HG03066 (cell line): ENCODE data around the gene FAM135A.
"Not testable (repeated sequence)": the region's sequence is repeated elsewhere in the genome, so short reads cannot be mapped to it uniquely, and the experiment has no call there.

Source experiments
- ATAC-seq: cut with Tn5 transposase; IDR thresholded peaks from one replicate; pipeline ENCODE4 v1.9.1; 2021; ENCODE audit warnings: low read depth; ENCODE audit not compliant: unreplicated experiment

Gene FAM135A

DNA sequence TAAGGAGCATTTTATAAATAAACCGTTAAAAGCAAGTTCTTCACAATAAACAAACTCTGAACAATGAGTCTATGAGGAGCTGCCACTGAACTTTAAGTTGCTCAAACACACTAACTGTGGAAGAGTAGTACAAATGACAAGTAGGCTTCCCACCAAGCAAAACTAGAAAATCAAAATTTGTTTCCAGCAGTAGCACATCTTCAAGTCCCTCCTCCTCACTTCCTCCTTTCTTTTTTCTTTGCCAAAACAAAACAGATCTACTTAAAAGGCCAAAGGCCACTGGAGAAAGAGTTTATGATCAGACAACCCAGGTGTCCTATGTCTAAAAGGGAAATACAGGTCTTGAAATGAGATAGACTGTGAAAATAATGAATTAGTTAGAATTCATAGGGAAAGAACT, 17.1 kb upstream of the FAM135A start:
- ATAC-seq = no peak

- ATAC-seq = no peak
These were observed 16.2 kb upstream of the FAM135A start for GRCh38 chr6:70396796-70397729.

GRCh38 chr6:70398783-70399728, 14.3 kb upstream of the FAM135A start:
- no peak for ATAC-seq

DNA sequence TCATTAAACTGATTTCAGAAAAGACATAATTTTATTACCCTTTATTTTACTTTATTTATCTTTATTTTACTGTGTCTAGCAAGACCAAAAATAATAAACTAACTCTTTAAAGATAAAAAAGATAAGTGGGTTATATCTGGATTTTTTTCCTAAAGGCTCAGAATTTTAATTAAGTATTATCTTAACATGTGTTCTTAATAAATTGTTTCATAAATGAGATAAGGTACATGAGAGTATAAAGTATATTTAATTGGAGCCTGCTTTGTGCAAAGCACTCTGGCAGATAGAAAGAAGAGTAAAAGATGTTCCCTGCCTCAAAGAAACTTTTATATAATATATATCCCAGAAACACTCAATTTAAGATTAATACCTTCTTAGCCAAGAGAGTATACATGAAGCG, 8.7 kb upstream of the FAM135A start:
- ATAC-seq = no peak

- ATAC-seq = no peak
These were observed 4.1 kb upstream of the FAM135A start for GRCh38 chr6:70409216-70409615.

DNA sequence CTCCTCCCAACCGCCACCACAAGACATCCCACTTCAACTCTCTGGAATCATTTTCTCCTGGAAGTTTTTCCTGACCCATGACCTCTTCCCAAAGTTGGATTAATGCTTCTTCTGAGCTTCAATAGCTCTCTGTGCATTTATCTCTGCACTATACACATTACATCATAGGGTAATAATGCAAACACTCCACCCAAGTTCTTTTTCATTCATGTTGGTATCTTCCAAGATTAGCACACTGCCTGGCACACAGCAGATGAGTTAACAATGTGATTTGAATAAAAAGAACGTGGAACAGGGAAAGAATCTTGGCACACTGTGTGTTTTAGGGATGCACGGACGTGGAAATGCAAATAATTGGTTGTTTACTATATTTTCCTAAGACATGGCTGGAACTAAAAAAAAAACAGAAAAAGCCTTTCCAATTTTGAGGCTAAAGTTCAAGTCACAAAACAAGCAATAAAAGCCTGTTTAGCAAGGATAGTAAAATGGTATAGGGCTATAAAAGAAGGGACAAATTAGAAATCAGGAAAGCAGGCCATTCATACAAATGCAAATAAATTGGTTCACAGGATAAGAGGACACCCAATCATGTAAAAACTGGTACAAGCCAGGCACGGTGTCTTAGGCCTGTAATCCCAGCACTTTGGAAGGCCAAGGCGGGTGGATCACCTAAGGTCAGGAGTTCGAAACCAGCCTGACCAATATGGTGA, 1.6 kb upstream of the FAM135A start:
- no peak for ATAC-seq

DNA sequence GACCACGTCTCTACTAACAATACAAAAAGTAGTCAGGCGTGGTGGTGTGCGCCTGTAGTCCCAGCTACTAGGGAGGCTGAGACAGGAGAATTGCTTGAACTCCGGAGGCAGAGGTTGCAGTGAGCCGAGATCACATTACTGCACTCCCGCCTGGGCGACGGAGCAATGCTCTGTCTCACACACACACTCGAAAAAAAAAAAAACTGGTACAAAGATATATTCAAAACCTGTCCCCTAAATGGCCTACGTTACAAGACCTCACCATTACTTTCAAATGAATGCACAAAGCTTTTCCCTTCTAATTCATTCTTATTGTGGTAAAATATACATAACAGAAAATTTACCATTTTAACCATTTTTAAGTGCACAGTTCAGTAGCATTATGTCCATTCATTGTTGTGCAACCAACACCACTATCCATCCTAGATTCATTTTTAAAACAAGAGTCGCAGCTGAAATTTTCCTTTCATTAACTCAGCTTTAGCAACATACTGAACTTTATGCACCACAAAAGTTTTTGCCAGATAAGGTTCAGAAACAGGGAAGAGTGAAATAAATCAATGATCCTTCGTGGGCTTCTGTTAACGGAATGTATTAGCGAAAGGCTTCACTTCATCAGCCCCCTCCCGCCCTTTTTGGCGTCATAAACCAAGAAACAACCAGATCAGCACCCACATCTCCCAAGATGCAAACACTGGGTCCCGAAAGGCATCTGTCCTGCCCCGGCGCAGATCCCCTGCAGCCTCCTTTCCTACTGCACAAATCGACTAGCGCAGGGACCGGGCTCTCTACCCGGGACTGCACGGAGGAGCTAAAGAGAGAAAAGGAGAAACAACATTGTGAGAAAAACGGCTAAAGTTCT, 825 bp upstream of the FAM135A start:
- ATAC-seq = peak; percentile 15

DNA sequence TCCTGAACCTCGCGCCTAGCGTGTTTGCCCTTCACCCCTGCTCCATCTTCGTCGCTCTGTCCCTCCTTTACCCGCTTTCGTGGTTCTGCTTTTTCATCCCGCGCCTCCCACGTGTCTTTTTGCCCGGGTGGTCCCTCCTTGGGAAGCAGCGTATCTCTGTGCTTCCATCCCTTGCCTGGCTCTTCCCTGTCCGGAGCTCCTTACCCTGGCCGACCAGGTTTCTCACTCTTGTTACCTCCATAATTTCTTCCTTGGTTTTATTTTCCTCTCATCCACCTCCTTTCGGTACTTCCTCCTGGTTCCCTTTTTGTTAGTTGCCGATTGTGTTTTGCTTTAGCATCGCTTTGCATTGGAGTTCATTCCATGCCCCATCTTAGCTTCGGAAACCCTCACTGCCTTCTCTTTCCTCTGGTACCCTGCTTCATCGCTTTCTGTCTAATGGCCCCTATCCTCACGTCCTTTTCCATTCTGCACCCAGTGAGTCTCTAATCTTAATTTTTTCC, 735 bp downstream of the FAM135A start:
- ATAC-seq = no peak

GRCh38 chr6:70414813-70415212, 1.5 kb downstream of the FAM135A start:
- ATAC-seq = no peak

DNA sequence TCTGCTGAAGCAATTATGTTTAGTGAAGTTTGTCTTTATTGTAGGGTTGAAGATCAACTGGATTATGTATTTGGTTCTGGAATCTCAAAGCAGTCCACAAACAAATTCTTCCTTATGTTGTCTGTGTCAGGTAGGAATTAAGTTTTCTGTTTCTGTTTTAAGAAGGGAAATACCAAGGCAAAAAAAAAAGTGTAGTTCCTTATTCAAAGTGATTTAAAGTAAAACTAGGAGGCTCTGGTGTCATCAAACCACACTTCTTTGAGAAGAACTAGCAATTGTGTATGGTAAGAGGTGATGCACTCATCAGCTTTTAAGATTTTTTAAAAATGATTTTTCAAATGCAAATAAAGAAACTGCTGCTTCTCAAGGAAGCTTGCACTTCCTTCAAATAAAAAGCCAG, 1.9 kb downstream of the FAM135A start:
- ATAC-seq = no peak

DNA sequence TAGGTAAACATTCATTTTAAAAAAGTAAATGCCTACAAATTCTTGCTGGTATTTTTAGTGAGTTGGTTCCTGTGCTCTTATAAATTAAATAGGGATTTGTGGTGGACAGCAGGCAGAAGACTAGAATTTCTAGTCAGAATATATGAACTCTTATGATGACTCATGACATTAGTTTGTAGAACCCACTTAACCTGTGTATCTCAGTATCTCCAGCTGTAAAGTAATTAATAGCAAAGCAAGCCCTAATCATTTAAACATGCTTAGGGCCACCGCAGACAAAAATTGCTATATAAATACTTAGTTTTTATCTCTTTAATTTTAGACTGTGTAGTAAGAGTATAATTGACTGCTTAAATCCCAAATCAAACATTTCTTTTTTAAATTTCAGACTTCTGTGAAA, 2.4 kb downstream of the FAM135A start:
- no peak for ATAC-seq

DNA sequence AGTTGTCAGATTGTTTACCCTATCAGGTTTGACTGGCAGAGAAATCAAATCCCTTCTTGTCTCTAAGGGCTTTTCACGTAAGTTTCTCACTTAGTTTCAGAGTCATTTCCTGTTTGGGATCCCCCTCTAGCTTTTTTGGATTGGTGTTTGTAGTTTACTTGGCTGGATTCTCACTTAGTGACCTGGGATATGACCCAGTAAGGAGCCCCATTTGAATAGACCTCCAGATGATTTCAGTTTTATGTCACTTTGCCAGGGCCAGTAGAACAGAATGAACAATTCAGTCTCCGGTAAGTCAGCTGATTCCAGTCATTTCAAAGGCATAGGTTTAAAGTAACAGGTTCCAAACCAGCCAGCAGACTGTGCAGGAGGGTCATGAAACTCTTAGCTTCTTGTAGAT, 8.2 kb downstream of the FAM135A start:
- ATAC-seq = no peak

GRCh38 chr6:70423189-70424134, 10.2 kb downstream of the FAM135A start:
- ATAC-seq = no peak

- no peak for ATAC-seq
These were observed 11.0 kb downstream of the FAM135A start for GRCh38 chr6:70424291-70424690.

DNA sequence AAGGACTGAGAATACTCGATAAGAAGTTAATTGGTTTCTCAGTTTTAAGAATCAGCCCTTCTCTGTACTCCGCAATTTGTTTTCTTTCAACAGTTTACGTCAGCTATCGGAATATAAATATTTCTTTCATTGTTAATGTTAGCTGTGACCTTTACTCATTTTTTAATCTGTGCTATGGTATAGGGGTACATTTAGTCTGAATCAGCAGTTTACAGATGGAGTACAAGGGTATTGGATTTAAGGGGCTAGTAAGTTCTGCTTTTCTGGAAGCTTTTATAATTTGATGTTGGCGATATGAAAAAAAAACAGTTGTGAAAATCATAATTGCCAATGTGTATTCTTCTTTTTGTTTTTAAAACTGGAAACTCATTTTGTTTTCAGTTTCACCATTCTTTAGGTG, 23.0 kb downstream of the FAM135A start:
- ATAC-seq = no peak

GRCh38 chr6:70445001-70445400, 31.7 kb downstream of the FAM135A start:
- no peak for ATAC-seq

- ATAC-seq = not testable (repeated sequence)
These were observed 34.2 kb downstream of the FAM135A start for GRCh38 chr6:70447343-70448070.

- ATAC-seq = not testable (repeated sequence)
These were observed 40.6 kb downstream of the FAM135A start for GRCh38 chr6:70453899-70454298.
